ENCODE measurements around the gene FBXO48.

GRCh38 chr2:68491582-68491981, 24.5 kb upstream of the FBXO48 start:
- TF ChIP-seq CTCF (IDR thresholded peaks at IDR 0.05; ENCODE audit: low read length): no peak
- TF ChIP-seq EZH2 (IDR thresholded peaks at IDR 0.05; ENCODE audit: borderline replicate concordance, low read length): no peak
